CD4-positive, alpha-beta T cell (primary cell): ENCODE results near the gene TCF3. TPM values are rescaled to one million over a fixed set of nuclear protein-coding genes. Genes with fewer than 3 reads are reported as not detected.

Experiments
- ATAC-seq: fragments of 200-7000 bp; cut with Tn5 transposase; one replicate; pipeline ENCODE4 v1.10.0; 2022; ENCODE audit warnings: mild to moderate bottlenecking; ENCODE audit not compliant: poor library complexity
- CTCF ChIA-PET: fragments of 350-600 bp; sonication (Branson Sonifier 250); formaldehyde crosslinking; loops from one replicate; lab custom pipeline; 2021; ENCODE audit warnings: antibody characterized with exemption, inconsistent platforms; lab: Charles Lee
- POLR2A ChIA-PET: fragments of 350-600 bp; sonication (Branson Sonifier 250); formaldehyde crosslinking; loops from one replicate; lab custom pipeline; 2021; ENCODE audit warnings: antibody characterized with exemption, inconsistent platforms; lab: Charles Lee
- DNase-seq, 14 experiments: peaks; one replicate each; pipeline ENCODE4 v3.0.0-alpha.2; 2013 to 2020; ENCODE audit warnings: mixed read lengths in 2 of 14
- H3K27ac ChIP-seq, 2 donors: one replicate each; pipeline versions ENCODE4 v1.5.1 to v1.7.0; 2013; ENCODE audit warnings: low read length in 2 of 2, low read depth in 1 of 2, mild to moderate bottlenecking in 1 of 2
- H3K27me3 ChIP-seq, 2 experiments: 1 replicate in 1 of 2; 2 replicates in 1 of 2; pipeline versions ENCODE4 v1.6.1 to v1.7.0; 2013; ENCODE audit warnings: low read length in 2 of 2, control low read depth in 1 of 2, mild to moderate bottlenecking in 1 of 2, moderate library complexity in 1 of 2; ENCODE audit not compliant: insufficient read depth in 2 of 2, control insufficient read depth in 1 of 2
- H3K36me3 ChIP-seq: one replicate; pipeline ENCODE4 v1.6.1; 2013; ENCODE audit warnings: low read length, control low read depth; ENCODE audit not compliant: insufficient read depth
- H3K4me1 ChIP-seq: one replicate; pipeline ENCODE4 v1.6.1; 2013; ENCODE audit warnings: low read length, control low read depth; ENCODE audit not compliant: insufficient read depth
- H3K4me3 ChIP-seq: one replicate; pipeline ENCODE4 v1.5.1; 2013; ENCODE audit warnings: mild to moderate bottlenecking, low read length, moderate library complexity
- H3K9me3 ChIP-seq, 2 experiments: 1 replicate in 1 of 2; 2 replicates in 1 of 2; pipeline versions ENCODE4 v1.6.1 to v1.7.0; 2013; ENCODE audit warnings: low read length in 2 of 2, mild to moderate bottlenecking in 2 of 2, control low read depth in 1 of 2, moderate library complexity in 1 of 2; ENCODE audit not compliant: control insufficient read depth in 1 of 2, insufficient read depth in 1 of 2
- H3K27ac Mint-ChIP-seq: one replicate; pipeline ENCODE4 v1.8.0; 2020; ENCODE audit warnings: mixed read lengths
- H3K27me3 Mint-ChIP-seq: one replicate; pipeline ENCODE4 v1.8.0; 2021; ENCODE audit warnings: mixed read lengths
- H3K36me3 Mint-ChIP-seq: one replicate; pipeline ENCODE4 v1.8.0; 2021; ENCODE audit warnings: low read depth, mixed read lengths
- H3K4me1 Mint-ChIP-seq: one replicate; pipeline ENCODE4 v1.8.0; 2021; ENCODE audit warnings: low read depth, mixed read lengths
- H3K4me3 Mint-ChIP-seq: one replicate; pipeline ENCODE4 v1.8.0; 2020; ENCODE audit warnings: mild to moderate bottlenecking, mixed read lengths
- H3K9me3 Mint-ChIP-seq: one replicate; pipeline ENCODE4 v1.8.0; 2020; ENCODE audit warnings: mixed read lengths
- intact Hi-C, 2 experiments: fragments of 100-400 bp; cut with DNase I in 1 of 2; cut with micrococcal nuclease in 1 of 2; formaldehyde crosslinking; loops; one replicate each; pipeline versions ENCODE4 v1.15.1 to v1.9.0; 2023 to 2025; cut with DNase I, micrococcal nuclease
- total RNA-seq, 174 experiments: library from RNA in 2 of 174; stranded (reverse) in 2 of 174; gene quantifications; one replicate each; pipeline ENCODE4 v1.2.3 and lab custom pipeline; 2021 to 2026
- TF ChIP-seq, protein P1 (sequence below): fragments of 200-600 bp; IDR thresholded peaks from one replicate; pipeline ENCODE4 v1.8.0; 2022; ENCODE audit warnings: antibody characterized with exemption, mild to moderate bottlenecking

Gene TCF3
- total RNA-seq, 2 experiments from 2014 or later = 51.2 to 52.2 TPM

DNA sequence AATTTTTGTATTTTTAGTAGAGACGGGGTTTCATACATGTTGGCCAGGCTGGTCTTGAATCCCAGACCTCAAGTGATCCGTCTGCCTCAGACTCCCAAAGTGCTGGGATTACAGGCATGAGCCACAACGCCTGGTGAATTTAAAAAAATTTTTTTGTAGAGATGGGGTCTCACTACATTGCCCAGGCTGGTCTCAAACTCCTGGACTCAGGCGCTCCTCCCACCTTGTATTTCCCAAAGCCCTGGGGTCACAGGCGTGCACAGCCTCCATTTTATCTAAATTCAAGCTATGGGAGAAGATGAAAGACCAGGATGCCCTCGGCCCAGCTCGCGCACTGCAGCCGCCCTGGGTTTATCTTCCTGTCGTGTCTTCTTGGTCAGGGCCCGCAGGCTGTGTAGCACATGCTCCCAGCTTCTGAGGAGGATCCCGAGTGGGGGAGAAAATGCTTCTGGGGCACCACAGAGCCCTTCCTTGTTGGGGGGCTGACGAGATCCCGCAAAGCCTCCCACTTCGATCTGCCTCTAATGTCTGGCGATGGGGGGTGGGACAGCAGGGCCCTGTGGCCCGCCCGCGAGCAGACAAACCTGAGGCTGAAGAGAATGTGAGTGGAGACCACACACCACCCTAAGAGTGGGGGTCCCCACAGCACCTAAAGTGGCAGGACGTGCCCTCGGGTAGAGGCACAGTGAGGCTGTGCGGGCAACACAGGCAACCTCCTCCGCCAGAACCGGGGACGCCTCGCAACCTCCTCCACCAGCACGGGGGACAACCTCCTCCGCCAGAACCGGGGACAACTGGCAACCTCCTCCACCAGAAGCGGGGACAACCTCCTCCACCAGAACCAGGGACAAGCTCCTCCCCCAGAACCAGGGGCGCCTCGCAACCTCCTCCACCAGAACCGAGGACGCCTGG, 15.8 kb downstream of the TCF3 start:
- TF ChIP-seq, protein P1, sequence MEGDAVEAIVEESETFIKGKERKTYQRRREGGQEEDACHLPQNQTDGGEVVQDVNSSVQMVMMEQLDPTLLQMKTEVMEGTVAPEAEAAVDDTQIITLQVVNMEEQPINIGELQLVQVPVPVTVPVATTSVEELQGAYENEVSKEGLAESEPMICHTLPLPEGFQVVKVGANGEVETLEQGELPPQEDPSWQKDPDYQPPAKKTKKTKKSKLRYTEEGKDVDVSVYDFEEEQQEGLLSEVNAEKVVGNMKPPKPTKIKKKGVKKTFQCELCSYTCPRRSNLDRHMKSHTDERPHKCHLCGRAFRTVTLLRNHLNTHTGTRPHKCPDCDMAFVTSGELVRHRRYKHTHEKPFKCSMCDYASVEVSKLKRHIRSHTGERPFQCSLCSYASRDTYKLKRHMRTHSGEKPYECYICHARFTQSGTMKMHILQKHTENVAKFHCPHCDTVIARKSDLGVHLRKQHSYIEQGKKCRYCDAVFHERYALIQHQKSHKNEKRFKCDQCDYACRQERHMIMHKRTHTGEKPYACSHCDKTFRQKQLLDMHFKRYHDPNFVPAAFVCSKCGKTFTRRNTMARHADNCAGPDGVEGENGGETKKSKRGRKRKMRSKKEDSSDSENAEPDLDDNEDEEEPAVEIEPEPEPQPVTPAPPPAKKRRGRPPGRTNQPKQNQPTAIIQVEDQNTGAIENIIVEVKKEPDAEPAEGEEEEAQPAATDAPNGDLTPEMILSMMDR = no peak
- H3K27me3 Mint-ChIP-seq = no peaks in the 10 kb centered on the region
- H3K9me3 Mint-ChIP-seq = no peaks in the 10 kb centered on the region
- POLR2A ChIA-PET = no interaction called here
- no peaks in the 10 kb centered on the region for H3K27me3 ChIP-seq
- no peak overlapping the region for H3K27ac Mint-ChIP-seq
- no peaks in the 10 kb centered on the region for H3K4me1 ChIP-seq
- CTCF ChIA-PET = no interaction called here
- H3K36me3 ChIP-seq = peaks cover 42% of the 10 kb centered on the region
- peaks cover 0 to 6% of the 10 kb centered on the region in 2 experiments for H3K9me3 ChIP-seq
- intact Hi-C loops = no loop called here
- DNase-seq = no peak
- no peak for ATAC-seq
- H3K4me3 ChIP-seq = no peak overlapping the region
- H3K4me3 Mint-ChIP-seq = no peak overlapping the region
- H3K4me1 Mint-ChIP-seq = no peaks in the 10 kb centered on the region
- peaks cover 47% of the 10 kb centered on the region for H3K36me3 Mint-ChIP-seq
- no peak overlapping the region for H3K27ac ChIP-seq

GRCh38 chr19:1634938-1635243, 17.5 kb downstream of the TCF3 start:
- no peaks in the 10 kb centered on the region for H3K27me3 ChIP-seq
- POLR2A ChIA-PET = no interaction called here
- no peak overlapping the region for H3K4me3 ChIP-seq
- no peaks in the 10 kb centered on the region for H3K4me1 ChIP-seq
- no peaks in the 10 kb centered on the region for H3K9me3 Mint-ChIP-seq
- H3K27me3 Mint-ChIP-seq = no peaks in the 10 kb centered on the region
- DNase-seq (no peak), ATAC-seq (no peak)
- H3K9me3 ChIP-seq = peaks cover 0 to 6% of the 10 kb centered on the region in 2 experiments
- H3K4me3 Mint-ChIP-seq = no peak overlapping the region
- no peak overlapping the region for H3K27ac ChIP-seq
- H3K36me3 Mint-ChIP-seq = peaks cover 42% of the 10 kb centered on the region
- H3K36me3 ChIP-seq = peaks cover 45% of the 10 kb centered on the region
- TF ChIP-seq, protein P1 = no peak
- no peak overlapping the region for H3K27ac Mint-ChIP-seq
- H3K4me1 Mint-ChIP-seq = no peaks in the 10 kb centered on the region
- CTCF ChIA-PET = no interaction called here
- intact Hi-C loops = no loop called here

DNA sequence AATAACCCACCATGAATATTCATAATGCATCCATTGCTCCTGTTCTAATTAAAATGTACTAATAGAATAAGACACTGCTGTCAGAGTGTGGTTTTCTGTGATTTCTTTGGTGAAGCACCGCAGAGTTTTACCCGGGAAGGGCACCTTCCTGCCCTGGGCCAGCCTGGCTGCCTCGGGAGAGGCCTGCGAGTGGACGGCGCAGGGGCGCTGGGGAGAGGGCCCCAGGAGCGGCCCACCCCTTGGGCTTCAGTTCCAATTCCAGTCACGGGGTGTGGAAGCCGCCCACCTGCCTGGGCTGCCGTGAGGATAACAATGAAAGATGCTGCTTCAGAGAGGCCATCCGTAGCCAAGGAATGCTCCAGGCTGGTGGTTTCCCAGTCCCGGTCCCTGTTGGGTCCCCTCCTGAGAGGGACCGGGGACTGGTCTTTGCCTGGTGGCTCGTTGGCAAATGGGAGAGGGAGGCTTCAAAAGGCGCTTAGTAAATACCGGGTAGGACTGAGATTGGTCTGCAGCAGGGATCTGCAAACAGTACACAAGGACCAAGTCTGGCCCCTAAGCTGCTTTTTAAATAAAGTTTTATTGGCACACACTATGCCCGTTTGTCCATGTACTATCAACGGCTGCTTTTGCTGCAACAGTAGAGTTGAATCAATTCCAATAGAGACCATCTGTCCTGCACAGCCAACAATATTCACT, 18.0 kb downstream of the TCF3 start:
- TF ChIP-seq, protein P1 = no peak
- Mint-ChIP-seq H3K27me3 (no peaks in the 10 kb centered on the region), H3K4me1 (no peaks in the 10 kb centered on the region), H3K27ac (no peak overlapping the region), H3K36me3 (peaks cover 37% of the 10 kb centered on the region), H3K4me3 (no peak overlapping the region), H3K9me3 (no peaks in the 10 kb centered on the region)
- Histone ChIP-seq H3K27ac (no peak overlapping the region), H3K4me1 (no peaks in the 10 kb centered on the region), H3K4me3 (no peak overlapping the region), H3K27me3 (no peaks in the 10 kb centered on the region), H3K9me3 (peaks cover 0 to 6% of the 10 kb centered on the region in 2 experiments), H3K36me3 (peaks cover 45% of the 10 kb centered on the region)
- ChIA-PET CTCF (no interaction called here), POLR2A (no interaction called here)
- no peak for ATAC-seq
- intact Hi-C loops = no loop called here
- no peak for DNase-seq
